ENCODE data around the gene PPY.

Gene PPY

DNA sequence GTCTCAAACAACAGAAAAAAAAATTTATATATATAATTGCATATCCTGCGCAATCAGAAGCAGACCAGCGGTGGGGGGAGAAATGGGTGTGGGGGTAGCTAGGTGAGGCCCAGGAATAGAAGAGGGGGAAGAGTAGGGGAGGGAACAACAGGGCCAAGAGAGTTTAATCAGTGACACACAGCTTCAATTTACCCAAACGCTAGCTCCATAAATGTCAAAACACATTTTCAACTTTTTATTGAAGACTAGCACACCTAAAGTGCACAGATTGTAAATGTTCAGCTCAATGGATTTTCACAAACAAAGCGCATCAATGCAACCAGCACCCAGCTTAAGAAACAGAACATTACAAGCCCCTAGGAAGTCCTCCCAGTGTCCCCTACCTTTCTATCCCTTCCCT, 37.4 kb upstream of the PPY start:
- Histone ChIP-seq H3K9ac (no peak overlapping the region), H3K36me3 (ENCODE audit: control insufficient read depth, insufficient read depth, low read length) (no peaks in the 10 kb centered on the region), H3K4me2 (ENCODE audit: low read length) (no peak overlapping the region), H2AFZ (no peak overlapping the region), H3K79me2 (no peaks in the 10 kb centered on the region), H3K4me3 (ENCODE audit: low read depth, low read length) (no peak overlapping the region), H3K9me3 (ENCODE audit: control insufficient read depth, low read length) (no peaks in the 10 kb centered on the region), H3K27me3 (ENCODE audit: control insufficient read depth, insufficient read depth, low read length) (no peaks in the 10 kb centered on the region), H3K4me1 (peaks cover 29% of the 10 kb centered on the region), H3K27ac (no peak overlapping the region)
- TF ChIP-seq, protein P1, sequence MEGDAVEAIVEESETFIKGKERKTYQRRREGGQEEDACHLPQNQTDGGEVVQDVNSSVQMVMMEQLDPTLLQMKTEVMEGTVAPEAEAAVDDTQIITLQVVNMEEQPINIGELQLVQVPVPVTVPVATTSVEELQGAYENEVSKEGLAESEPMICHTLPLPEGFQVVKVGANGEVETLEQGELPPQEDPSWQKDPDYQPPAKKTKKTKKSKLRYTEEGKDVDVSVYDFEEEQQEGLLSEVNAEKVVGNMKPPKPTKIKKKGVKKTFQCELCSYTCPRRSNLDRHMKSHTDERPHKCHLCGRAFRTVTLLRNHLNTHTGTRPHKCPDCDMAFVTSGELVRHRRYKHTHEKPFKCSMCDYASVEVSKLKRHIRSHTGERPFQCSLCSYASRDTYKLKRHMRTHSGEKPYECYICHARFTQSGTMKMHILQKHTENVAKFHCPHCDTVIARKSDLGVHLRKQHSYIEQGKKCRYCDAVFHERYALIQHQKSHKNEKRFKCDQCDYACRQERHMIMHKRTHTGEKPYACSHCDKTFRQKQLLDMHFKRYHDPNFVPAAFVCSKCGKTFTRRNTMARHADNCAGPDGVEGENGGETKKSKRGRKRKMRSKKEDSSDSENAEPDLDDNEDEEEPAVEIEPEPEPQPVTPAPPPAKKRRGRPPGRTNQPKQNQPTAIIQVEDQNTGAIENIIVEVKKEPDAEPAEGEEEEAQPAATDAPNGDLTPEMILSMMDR (IDR thresholded peaks at IDR 0.05) = no peak

DNA sequence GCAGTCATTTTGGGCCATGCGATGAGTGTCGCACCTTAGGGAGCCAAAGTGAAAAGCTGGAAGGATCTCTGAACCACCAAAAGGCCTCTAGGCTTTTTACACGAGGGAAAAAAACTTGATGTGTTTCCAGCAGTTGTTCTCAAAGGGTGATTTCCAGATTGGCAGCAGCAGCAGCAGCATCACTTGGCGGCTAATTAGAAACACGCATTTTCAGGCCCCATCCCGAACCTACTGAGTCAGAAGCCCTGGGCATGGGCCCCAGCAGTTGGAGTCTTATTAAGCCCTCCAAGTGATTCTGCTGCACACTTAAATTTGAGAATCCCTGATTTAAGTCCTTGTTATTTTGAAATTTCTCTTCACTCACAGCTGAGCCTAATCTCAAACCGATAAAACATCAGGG, 36.7 kb upstream of the PPY start:
- H3K4me1 ChIP-seq = peaks cover 22% of the 10 kb centered on the region
- H3K27me3 ChIP-seq (ENCODE audit: control insufficient read depth, insufficient read depth, low read length) = no peaks in the 10 kb centered on the region
- no peaks in the 10 kb centered on the region for H3K9me3 ChIP-seq (ENCODE audit: control insufficient read depth, low read length)
- TF ChIP-seq, protein P1 (IDR thresholded peaks at IDR 0.05) = no peak
- H3K27ac ChIP-seq = no peak overlapping the region
- H3K36me3 ChIP-seq (ENCODE audit: control insufficient read depth, insufficient read depth, low read length) = no peaks in the 10 kb centered on the region
- H3K4me2 ChIP-seq (ENCODE audit: low read length) = no peak overlapping the region
- no peaks in the 10 kb centered on the region for H3K79me2 ChIP-seq
- no peak overlapping the region for H3K9ac ChIP-seq
- no peak overlapping the region for H3K4me3 ChIP-seq (ENCODE audit: low read depth, low read length)
- H2AFZ ChIP-seq = no peak overlapping the region

DNA sequence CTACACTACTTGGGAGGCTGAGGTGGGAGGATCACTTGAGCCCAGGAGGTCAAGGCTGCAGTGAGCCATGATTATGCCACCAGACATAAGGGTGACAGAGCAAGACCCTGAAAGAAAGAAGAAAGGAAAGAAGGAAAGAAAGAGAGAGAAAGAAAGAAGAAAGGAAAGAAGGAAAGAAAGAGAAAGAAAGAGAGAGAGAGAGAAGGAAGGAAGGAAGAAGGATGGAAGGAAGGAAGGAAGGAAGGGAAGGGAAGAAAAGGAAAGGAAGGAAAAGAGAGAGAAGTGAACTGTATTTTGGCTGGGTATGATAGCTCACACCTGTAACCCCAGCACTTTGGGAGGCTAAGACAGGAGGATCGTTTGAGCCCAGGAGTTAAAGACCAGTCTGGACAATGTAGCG, 35.8 kb upstream of the PPY start:
- no peaks in the 10 kb centered on the region for H3K9me3 ChIP-seq (ENCODE audit: control insufficient read depth, low read length)
- H3K27ac ChIP-seq = no peak overlapping the region
- peaks cover 13% of the 10 kb centered on the region for H3K4me1 ChIP-seq
- H3K79me2 ChIP-seq = no peaks in the 10 kb centered on the region
- TF ChIP-seq, protein P1 (IDR thresholded peaks at IDR 0.05) = no peak
- no peak overlapping the region for H3K4me2 ChIP-seq (ENCODE audit: low read length)
- H2AFZ ChIP-seq = no peak overlapping the region
- no peaks in the 10 kb centered on the region for H3K27me3 ChIP-seq (ENCODE audit: control insufficient read depth, insufficient read depth, low read length)
- no peak overlapping the region for H3K4me3 ChIP-seq (ENCODE audit: low read depth, low read length)
- H3K9ac ChIP-seq = no peak overlapping the region
- no peaks in the 10 kb centered on the region for H3K36me3 ChIP-seq (ENCODE audit: control insufficient read depth, insufficient read depth, low read length)

DNA sequence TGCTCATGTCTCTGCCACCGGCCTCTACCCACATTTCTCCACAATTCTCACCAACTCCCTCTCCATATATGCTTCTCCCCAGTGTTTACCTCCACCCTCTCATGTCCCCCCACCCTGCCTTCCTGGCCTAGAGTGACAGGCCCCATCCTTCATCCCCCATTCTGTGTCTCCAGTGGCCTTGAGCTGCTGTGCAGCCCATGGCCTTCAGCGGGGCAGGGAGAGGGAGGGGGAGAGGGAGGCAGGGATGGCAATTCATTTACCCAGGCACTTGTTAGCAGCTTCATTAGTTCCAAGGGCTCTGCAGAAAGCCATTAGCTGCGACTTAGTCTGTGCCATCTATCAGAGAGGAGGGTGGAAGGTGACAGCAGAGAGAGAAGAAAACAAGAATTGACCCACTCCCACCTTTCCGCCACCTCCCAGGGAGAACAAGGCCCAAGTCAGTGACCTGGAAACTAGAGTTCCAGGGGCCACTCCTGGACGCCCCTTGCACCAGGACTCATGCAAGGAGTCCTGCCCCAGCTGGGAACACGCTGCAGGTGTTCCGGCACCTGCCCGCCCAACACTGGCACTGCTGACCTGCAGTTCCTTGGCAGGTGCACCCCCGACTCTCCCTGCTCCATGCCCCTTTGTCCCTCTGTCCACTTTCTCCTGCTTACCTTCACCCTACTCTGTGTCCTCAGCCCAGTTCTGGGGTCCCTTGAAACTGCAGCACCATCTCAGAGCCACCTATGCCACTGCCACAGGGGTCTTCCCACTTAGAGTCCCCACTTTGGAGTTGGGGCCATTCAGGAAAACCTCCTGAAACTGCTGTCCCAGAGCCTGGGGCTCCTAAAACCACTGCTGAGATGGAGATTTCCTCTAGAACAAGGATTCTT, 34.9 kb upstream of the PPY start:
- Histone ChIP-seq H3K4me2 (ENCODE audit: low read length) (no peak overlapping the region), H3K9ac (no peak overlapping the region), H3K4me3 (ENCODE audit: low read depth, low read length) (no peak overlapping the region), H3K36me3 (ENCODE audit: control insufficient read depth, insufficient read depth, low read length) (no peaks in the 10 kb centered on the region), H3K9me3 (ENCODE audit: control insufficient read depth, low read length) (no peaks in the 10 kb centered on the region), H3K4me1 (peaks cover 5% of the 10 kb centered on the region), H2AFZ (no peak overlapping the region), H3K27ac (no peak overlapping the region), H3K79me2 (no peaks in the 10 kb centered on the region), H3K27me3 (ENCODE audit: control insufficient read depth, insufficient read depth, low read length) (no peaks in the 10 kb centered on the region)
- TF ChIP-seq, protein P1 (IDR thresholded peaks at IDR 0.05) = no peak

DNA sequence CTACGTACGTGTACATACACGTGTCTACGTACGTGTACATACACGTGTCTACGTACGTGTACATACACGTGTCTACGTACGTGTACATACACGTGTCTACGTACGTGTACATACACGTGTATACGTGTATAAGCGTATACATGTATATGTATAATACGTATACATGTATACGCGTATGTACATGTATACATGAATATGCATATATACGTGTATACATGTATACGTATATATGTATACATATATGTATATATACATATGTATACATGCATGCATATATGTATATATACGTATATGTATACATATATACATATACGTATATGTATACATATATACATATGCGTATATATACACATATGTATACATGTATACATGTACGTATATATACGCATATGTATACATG, 33.6 kb upstream of the PPY start:
- Histone ChIP-seq H3K27me3 (ENCODE audit: control insufficient read depth, insufficient read depth, low read length) (no peaks in the 10 kb centered on the region), H3K4me3 (ENCODE audit: low read depth, low read length) (no peak overlapping the region)
- TF ChIP-seq, protein P1 (IDR thresholded peaks at IDR 0.05) = no peak

More for the DNA sequence above, 33.6 kb upstream of the PPY start:
- H3K27ac ChIP-seq = no peak overlapping the region
- no peaks in the 10 kb centered on the region for H3K36me3 ChIP-seq (ENCODE audit: control insufficient read depth, insufficient read depth, low read length)
- no peak overlapping the region for H3K4me2 ChIP-seq (ENCODE audit: low read length)
- no peak overlapping the region for H3K9ac ChIP-seq
- H3K79me2 ChIP-seq = no peaks in the 10 kb centered on the region
- H3K9me3 ChIP-seq (ENCODE audit: control insufficient read depth, low read length) = no peaks in the 10 kb centered on the region
- H3K4me1 ChIP-seq = peaks cover 3% of the 10 kb centered on the region
- H2AFZ ChIP-seq = no peak overlapping the region
